ENCODE measurements around the gene TEPSIN. TPM values are rescaled to one million over a fixed set of nuclear protein-coding genes. Genes with fewer than 3 reads are reported as not detected.

TEPSIN gene
- total RNA-seq, 1 donor from 2014 or later = 35.4 TPM

GRCh38 chr17:81196505-81197408 lies 42.1 kb downstream of the TEPSIN start:
- H3K4me1 ChIP-seq = no peaks in the 10 kb centered on the region
- H3K4me3 ChIP-seq = no peak overlapping the region
- no peaks in the 10 kb centered on the region for H3K9me3 ChIP-seq
- H3K36me3 ChIP-seq = peaks cover 0 to 10% of the 10 kb centered on the region in 2 donors
- TF ChIP-seq POLR2AphosphoS5 (IDR thresholded peaks at IDR 0.05; ENCODE audit: insufficient read depth in 1 of 2, low read depth in 1 of 2) = peak in 1 of 2 donors; percentile 18
- TF ChIP-seq, protein P1, sequence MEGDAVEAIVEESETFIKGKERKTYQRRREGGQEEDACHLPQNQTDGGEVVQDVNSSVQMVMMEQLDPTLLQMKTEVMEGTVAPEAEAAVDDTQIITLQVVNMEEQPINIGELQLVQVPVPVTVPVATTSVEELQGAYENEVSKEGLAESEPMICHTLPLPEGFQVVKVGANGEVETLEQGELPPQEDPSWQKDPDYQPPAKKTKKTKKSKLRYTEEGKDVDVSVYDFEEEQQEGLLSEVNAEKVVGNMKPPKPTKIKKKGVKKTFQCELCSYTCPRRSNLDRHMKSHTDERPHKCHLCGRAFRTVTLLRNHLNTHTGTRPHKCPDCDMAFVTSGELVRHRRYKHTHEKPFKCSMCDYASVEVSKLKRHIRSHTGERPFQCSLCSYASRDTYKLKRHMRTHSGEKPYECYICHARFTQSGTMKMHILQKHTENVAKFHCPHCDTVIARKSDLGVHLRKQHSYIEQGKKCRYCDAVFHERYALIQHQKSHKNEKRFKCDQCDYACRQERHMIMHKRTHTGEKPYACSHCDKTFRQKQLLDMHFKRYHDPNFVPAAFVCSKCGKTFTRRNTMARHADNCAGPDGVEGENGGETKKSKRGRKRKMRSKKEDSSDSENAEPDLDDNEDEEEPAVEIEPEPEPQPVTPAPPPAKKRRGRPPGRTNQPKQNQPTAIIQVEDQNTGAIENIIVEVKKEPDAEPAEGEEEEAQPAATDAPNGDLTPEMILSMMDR (IDR thresholded peaks at IDR 0.05) = no peak
- no peak for DNase-seq (ENCODE audit: extremely low spot score in 2 of 2)
- H3K27me3 ChIP-seq = no peaks in the 10 kb centered on the region
- no peak overlapping the region for H3K27ac ChIP-seq
- intact Hi-C loops (cut with DNase I) = loop anchor here (10.0 kb wide), 1 partner anchor 192 kb away; no protein-coding TSS in a partner anchor

GRCh38 chr17:81195941-81196495 lies 42.8 kb downstream of the TEPSIN start:
- TF ChIP-seq, protein P1 (IDR thresholded peaks at IDR 0.05) = no peak
- TF ChIP-seq POLR2AphosphoS5 (IDR thresholded peaks at IDR 0.05; ENCODE audit: insufficient read depth in 1 of 2, low read depth in 1 of 2) = no peak
- TF ChIP-seq POLR2A (IDR thresholded peaks at IDR 0.05) = no peak
- Histone ChIP-seq H3K4me3 (no peak overlapping the region), H3K27me3 (no peaks in the 10 kb centered on the region), H3K27ac (no peak overlapping the region), H3K9me3 (no peaks in the 10 kb centered on the region), H3K36me3 (peaks cover 0 to 10% of the 10 kb centered on the region in 2 donors), H3K4me1 (no peaks in the 10 kb centered on the region)
- no peak for DNase-seq (ENCODE audit: extremely low spot score in 2 of 2)
- intact Hi-C loops (cut with DNase I) = loop anchor here (10.0 kb wide), 1 partner anchor 191 kb away; no protein-coding TSS in a partner anchor

- intact Hi-C loops (cut with DNase I) = loop anchor here (10.0 kb wide), 1 partner anchor 190 kb away; no protein-coding TSS in a partner anchor
- Histone ChIP-seq H3K27me3 (no peaks in the 10 kb centered on the region), H3K4me1 (no peaks in the 10 kb centered on the region), H3K9me3 (no peaks in the 10 kb centered on the region), H3K27ac (no peak overlapping the region), H3K4me3 (no peak overlapping the region), H3K36me3 (peaks cover 0 to 10% of the 10 kb centered on the region in 2 donors)
- TF ChIP-seq POLR2A (IDR thresholded peaks at IDR 0.05) (no peak), POLR2AphosphoS5 (IDR thresholded peaks at IDR 0.05; ENCODE audit: insufficient read depth in 1 of 2, low read depth in 1 of 2) (no peak)
- TF ChIP-seq, protein P1 (IDR thresholded peaks at IDR 0.05) = no peak
- DNase-seq (ENCODE audit: extremely low spot score in 2 of 2) = no peak
These were observed 43.6 kb downstream of the TEPSIN start for GRCh38 chr17:81194941-81195901.

- no peak overlapping the region for H3K4me3 ChIP-seq
- no peaks in the 10 kb centered on the region for H3K27me3 ChIP-seq
- H3K27ac ChIP-seq = no peak overlapping the region
- H3K36me3 ChIP-seq = peaks cover 0 to 10% of the 10 kb centered on the region in 2 donors
- H3K4me1 ChIP-seq = no peaks in the 10 kb centered on the region
- H3K9me3 ChIP-seq = no peaks in the 10 kb centered on the region
- TF ChIP-seq POLR2A (IDR thresholded peaks at IDR 0.05) (no peak), POLR2AphosphoS5 (IDR thresholded peaks at IDR 0.05; ENCODE audit: insufficient read depth in 1 of 2, low read depth in 1 of 2) (no peak)
- TF ChIP-seq, protein P1 (IDR thresholded peaks at IDR 0.05) = no peak
- intact Hi-C loops (cut with DNase I) = loop anchor here (10.0 kb wide), 1 partner anchor 189 kb away; no protein-coding TSS in a partner anchor
- no peak for DNase-seq (ENCODE audit: extremely low spot score in 2 of 2)
These were observed 44.6 kb downstream of the TEPSIN start for GRCh38 chr17:81194225-81194760.
